CD4-positive, alpha-beta T cell treated with Interleukin-6 at 100 ng/mL for 8 hours (primary cell): Measurements from ENCODE around the gene C4orf36.
"Not testable (repeated sequence)": the region's sequence is repeated elsewhere in the genome, so short reads cannot be mapped to it uniquely, and the experiment has no call there.

Experiments
- DNase-seq: peaks from one replicate; pipeline ENCODE4 v3.0.0-alpha.2; 2020; ENCODE audit warnings: mixed read lengths, low spot score

Gene C4orf36

DNA sequence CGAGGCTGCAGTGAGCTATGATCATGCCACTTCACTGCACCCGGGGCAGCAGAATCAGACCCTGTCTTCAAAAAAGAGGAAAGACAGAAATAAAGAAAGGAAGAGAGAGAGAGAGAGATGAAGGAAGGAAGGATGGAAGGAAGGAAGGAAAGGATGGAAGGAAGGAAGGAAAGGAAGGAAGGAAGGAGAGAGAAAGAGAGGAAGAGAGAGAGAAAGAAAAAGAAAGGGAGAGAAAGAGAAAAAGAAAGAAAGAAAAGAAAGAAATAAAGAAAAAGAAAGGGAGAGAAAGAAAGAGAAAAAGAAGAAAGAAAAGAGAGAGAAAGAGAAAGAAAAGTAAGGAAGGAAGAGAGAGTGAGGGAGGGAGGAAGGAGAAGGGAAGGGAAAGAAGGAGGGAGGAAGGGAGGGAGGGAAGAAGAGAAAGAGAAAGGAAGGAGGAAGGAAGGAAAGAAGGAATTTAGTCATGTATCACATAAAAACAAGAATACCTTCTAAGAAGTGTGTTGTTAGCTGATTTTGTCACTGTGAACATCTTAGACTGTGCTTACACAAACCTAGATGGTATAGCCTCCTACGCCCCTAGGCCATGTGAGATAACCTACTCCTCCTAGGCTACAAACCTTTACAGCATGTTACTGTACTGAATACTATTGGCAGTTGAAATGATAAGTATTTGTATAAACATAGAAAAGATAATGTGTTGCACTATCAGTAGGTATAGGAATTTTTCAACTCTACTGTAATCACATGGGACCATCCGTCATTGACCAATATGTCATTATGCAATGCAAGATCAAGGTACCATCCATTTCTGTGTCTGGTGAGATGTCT is 25.2 kb upstream of the C4orf36 start:
- no peak for DNase-seq

DNA sequence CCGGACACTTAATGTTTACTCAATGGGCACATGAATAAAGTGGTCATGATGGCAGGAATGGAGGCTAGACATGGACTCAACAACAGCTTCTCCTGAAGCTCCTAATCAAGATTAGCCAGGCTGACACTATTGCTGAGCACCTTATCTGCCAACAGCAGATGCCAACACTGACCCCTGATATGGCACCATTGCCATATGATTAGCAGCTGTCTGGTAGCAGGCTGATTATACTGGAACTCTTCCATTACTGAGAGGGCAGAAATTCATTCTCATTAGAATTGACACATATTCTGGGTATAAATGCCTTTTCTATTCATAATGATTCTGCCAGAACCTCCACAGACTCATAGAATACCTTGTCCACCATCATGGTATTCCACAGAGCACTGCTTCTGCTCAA is 24.2 kb upstream of the C4orf36 start:
- DNase-seq = no peak

DNA sequence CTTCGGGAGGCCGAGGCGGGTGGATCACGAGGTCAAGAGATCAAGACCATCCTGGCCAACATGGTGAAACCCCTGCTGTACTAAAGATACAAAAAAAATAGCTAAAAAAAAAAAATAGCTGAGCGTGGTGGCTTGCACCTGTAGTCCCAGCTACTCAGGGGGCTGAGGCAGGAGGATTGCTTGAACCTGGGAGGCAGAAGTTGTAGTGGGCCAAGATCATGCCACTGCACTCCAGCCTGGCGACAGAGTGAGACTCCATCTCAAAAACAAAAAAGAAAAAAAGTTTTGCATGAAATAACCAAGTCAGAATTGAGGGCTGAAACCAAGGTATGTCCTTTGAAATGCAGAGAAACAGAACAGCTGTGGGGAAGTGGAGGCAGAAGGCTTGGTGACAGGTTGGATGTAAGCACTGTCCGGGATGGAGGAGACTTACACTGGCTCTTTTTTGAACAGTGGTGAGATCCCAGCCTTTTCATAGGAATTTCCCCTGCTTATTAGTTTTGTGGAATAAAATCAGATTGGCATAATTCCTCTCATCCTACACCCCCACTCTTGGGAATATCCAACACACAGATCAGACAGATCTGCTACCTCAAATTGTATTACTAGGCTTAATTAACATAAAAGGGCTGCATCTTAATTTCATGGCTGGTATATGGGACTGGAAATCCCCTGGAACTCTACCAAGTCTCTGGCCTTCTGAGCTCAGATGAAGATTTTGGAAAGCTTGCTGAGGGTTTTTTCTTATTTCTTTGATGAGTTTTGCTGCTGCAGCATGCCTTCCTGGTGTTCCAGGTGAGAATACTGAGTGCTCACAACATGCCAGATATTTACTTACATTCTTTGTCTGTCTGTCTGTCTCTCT is 18.8 kb upstream of the C4orf36 start:
- no peak for DNase-seq

DNA sequence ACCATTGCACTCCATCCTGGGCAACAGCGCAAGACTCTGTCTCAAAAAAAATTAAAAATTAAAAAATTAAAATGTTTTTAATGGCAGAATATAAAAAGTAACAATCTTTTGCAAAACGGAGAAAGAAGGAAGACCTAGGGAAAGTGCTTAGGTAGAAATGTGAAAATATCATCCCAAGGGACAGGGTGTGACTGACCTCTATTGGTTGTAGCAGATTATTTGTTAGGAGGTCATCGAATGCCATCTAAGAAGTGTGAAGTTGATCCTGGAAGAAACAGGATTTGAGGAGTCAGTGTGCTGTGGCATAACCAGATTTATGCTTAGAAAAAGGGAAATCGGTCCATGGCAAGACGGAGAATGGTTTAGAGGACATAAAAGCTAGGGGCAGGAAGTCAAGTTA is 18.1 kb upstream of the C4orf36 start:
- no peak for DNase-seq

DNA sequence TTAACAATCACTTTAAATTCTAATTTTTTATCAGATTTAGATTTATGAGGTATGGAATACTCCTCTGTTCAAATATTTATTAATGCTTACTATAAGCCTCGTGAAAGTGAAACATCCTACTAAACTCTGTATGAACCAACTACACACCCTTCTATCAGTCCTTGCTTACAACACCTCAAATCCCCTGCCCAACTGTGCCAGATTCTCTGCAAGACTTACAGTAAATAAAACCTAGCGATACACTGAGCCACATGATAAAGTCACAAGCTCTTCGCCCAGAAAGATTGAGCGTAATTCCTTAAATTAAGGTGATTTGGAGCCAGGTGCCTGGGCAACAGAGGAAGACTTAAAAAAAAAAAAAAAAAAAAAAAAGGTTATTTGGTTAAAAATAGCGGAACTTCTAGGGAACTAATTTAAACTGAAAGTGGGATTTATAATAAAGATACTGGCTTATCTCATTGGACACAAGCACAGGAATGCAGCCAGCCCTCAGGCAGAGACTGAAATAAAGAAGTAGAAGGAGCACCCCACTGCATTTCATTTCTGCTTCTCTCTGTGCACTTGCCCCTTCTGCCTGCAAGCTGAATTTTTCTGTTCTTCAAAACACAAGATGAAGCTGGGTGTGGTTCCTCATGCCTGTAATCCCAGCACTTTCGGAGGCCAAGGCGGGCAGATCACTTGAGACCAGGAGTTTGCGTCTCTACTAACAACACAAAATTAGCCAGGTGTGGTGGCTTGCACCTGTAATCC is 17.5 kb upstream of the C4orf36 start:
- no peak for DNase-seq

DNA sequence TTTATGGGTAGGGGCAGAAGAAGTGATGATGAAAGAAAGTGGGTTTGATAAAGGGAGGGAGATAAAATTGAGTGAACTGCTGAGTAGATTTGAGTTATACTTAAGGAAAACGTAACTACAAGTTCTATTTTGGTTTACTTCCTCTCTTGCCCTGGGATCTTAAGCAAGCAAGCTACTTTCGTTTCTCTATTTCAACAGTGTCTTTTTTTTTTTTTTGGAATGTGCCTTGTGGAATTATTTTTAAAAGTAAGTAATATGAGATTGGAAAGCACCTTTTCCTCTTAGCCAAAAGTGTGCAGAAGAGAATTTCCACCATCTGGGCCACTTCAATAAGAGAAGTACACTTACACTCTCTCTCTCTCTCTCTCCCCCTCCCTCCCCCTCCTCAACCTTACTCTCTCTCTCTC is 16.0 kb upstream of the C4orf36 start:
- no peak for DNase-seq

DNA sequence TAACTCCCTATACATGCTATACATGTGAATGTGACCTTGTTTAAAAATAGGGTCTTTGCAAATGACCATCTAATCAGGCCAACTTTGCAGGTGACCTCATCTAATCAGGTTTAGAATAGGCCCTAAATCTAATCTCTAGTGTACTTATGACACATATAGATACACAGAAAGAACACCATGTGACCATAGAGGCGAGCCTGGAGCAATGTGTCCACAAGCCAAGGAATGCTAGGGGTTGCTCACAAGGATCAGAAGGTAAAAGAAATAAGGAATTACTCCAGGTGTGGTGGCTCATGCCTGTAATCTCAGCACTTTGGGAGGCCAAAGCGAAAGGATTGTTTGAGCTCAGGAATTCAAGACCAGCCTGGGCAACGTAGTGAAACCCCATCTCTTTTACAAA is 9.6 kb upstream of the C4orf36 start:
- DNase-seq = no peak

DNA sequence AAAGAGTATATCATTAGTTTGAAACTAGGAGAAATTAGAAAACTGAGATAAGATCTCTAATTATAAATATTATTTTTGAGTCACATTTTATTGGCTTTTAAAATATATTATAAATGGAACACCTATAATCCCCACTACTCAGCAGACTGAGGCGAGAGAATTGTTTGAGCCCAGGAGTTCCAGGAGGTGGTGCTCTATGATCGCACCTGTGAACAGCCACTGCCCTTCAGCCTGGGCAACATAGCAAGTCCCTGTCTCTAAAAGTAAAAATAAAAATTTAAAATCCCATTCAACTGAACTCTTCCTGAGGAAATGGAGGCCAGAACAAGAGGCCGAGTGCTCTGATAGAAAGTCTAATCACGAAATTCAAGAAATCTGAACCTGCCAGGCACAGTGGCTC is 6.3 kb upstream of the C4orf36 start:
- DNase-seq = no peak

DNA sequence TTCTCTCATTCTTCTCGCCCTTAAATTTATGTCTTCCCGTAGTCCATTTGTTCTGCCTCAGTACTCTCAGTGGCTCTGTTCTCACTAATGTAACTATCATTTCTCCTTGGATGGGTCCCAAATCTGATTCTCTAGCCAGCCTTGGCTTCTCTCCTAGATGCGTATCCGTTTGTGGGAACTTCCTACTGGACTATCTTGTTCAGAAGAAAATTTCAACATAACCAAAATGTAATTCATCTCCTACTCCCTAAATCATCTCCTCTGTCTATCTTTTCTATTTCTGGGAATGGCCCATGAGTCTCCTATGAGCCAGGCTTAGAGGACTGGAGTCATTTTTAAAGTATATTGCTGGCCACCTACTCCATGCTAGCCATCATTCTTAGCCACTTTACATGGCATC is 4.4 kb upstream of the C4orf36 start:
- DNase-seq = no peak

DNA sequence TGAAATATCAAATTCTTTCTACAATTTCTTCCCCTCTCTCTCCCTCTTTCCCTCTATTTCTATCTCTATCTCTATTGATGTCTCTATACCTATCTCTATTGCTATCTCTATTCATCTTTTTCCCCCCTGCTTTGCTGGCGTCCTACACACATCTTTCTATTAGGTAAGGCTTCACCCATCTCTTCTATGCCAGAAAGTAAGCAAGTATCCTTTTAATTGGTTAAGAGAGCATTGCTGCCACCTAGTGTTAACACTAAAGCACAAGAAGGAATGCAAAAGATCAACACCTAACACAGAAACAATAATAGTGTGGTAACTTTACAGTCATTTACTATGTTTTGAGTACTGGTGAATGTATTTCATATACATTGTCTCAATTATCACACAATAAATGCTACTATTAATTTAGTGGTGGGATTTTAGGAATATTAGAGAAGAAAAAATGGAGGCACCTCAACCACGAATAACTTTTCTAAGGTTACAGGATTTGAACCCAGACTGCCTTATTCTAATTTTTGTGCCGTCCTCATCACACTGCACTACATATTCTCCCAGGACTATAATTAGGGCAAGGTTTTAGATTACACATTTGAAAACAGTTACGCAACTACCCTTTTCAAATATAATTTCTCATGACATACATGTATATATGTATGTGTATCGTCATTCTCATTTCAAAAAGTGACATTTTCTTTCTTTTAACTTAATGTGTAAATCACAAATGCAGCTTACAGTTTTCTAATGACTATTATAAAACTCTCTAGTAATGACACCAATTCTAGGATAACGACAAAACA is 3.7 kb upstream of the C4orf36 start:
- DNase-seq = peak; percentile 45

DNA sequence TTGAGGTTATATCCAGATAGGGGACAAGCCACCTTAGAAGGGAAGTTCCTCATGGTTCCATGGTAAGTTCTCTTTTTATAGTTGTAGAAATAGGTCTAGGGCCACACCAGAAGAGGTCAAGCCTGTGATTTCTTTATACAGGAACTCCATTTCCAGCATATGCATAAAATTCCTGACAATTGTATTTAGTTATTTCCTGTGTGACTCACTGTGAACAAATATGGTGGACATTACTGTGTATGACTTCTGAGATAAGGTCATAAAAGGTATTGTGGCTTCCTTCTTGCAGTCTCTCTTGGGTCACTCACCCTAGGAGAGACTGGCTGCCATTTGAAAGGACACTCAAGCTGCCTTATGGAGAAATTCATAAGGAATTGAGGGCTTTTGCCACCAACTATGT is 2.2 kb upstream of the C4orf36 start:
- DNase-seq = no peak

DNA sequence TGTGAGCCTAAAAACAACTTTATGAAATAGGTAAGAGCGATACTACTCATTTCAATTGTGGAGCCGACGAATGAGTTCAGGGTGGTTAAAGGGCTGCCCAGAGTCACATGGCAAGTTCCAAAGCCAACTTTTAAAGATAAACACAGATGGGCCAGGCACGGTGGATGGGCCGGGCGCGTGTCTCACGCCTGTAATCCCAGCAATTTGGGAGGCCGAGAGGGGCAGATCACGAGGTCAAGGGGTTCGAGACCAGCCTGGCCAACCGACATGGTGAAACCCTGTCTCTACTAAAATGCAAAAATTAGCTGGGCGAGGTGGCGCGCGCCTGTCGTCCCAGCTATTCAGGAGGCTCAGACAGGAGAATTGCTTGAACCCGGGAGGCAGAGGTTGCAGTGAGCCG is 914 bp upstream of the C4orf36 start:
- DNase-seq = no peak

DNA sequence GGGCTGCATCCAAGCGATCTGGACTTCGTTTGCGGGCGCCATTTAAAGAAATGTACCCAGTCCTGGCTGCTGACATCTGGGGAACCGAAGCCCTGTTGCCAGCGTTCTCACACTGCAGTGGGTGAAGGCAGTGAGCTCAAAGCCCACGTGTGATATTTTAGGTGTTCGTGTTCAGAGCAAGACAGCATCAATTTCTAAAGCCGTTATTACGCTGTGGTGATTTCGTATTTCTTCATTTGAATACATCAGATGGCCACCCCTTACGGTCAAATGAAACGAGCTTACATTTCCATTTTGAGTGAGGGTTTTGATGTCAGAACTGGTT is 376 bp upstream of the C4orf36 start:
- no peak for DNase-seq

DNA sequence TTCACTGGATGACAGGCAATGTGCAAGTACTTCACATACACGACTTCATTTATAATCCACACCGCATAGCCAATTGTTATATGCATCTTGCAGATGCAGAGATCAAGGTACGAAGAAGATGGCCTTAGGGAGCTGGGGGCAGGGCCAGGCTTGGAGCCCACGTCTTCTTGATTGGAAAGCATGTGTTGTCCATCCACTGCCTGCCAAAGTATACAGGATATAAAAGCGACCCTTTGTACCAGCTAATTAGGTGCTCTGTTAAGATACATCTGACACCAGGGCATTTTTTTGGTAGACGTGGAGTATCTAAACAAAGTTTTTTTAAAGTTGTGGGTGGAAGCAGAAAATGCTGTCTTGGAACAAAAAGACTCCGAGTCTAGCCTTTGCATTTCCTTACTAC is 1.4 kb downstream of the C4orf36 start:
- DNase-seq = no peak

DNA sequence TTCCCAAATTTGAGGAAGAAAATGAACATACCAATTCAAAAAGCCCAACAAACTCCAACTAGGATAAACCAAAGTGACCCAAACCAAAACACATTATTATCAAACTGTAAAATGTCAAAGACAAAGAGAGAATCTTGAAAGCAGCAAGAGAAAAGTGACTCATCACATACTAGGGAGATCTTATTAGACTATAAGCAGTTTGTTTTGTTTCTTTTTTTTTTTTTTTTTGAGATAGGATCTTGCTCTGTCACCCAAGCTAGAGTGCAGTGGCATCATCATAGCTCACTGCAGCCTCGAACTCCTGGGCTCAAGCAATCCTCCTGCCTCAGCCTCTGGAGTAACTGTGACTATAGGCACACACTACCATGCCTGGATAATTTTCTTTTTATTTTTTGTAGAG is 12.6 kb downstream of the C4orf36 start:
- DNase-seq = no peak

DNA sequence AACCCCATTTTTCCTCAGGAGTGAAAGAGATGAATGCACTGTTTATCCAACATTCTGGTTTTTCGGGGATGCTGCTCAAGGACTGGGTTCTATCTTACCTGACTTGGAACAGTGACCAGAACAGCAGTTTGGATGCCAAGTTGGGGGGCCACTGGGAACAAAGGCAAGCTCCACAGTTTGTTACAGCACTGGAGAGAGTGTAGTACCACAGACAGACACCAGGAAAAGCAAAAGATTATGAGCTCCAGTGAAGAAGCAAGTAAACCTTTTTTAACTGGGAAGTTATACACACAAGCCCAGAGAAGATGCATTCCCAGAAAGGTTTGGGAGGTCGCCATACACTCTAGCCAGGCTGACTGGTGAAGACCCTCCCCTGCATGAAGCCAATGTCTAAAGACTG is 13.6 kb downstream of the C4orf36 start:
- no peak for DNase-seq

DNA sequence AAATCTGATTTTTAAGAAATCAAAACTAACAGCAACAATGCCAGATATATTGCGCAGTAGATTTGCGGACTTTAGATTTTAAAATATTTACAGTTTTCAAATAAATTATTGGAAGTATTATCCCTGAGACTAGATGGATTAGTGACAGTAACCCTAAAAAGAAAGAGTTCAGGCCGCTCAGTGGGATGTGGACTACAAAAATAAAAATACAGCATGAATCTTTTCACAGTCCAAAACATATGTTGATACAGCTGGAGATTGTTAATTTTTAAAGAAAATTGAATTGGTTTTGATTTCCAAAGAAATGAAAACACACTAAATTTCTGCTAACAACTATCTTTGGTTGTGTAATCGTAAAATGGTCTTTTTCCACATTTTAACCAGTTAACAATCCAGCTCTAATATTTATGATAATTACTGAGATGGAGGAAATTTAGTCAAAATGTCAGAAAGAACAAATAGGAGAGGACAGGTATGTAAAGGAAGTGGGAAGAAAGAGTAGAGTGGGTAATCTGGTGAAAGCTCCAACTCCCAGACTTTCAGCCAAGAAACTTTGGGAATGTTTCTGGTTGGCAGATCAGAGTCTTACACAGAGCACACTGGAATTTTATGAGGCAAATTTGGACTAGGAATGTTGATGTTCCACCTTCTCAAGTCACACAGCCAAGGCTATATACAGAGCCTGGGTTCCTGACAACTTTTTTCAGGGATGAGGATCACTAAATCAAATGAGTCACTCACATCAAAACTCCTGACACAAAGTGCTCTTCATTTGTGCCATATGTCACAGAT is 15.1 kb downstream of the C4orf36 start:
- no peak for DNase-seq

DNA sequence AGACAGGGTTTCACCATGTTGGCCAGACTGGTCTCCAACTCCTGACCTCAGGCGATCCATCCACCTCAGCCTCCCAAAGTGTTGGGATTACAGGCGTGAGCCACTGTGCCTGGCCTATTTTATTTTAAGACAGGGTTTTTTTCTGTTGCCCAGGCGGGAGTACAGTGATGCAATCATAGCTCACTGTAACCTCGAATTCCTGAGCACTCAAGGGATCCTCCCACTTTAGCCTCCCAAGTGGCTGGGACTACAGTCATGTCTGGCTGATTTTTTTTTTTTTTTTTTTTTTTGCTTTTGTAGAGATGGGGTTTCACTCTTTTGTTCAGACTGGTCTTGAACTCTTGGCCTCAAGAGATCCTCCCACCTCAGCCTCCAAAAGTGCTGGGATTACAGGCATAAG is 16.8 kb downstream of the C4orf36 start:
- not testable (repeated sequence) for DNase-seq

DNA sequence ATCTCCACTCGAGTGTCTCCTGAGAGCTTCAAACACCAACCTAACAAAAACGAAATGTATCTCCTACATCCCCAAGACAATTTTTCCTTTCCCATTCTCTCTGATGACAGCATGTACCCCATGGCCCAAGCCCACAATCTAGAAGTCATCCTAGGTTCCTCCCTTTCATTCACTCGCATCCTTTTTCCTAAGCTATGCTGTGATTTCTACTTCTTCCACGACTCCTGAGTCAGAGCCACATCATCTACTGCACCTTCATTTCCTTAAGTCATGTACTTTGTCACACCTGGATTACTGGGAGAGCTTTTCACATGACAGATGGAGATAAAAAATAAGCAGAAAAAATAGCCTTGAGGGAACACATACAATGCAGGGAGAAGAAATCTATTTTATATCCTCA is 20.1 kb downstream of the C4orf36 start:
- DNase-seq = no peak

DNA sequence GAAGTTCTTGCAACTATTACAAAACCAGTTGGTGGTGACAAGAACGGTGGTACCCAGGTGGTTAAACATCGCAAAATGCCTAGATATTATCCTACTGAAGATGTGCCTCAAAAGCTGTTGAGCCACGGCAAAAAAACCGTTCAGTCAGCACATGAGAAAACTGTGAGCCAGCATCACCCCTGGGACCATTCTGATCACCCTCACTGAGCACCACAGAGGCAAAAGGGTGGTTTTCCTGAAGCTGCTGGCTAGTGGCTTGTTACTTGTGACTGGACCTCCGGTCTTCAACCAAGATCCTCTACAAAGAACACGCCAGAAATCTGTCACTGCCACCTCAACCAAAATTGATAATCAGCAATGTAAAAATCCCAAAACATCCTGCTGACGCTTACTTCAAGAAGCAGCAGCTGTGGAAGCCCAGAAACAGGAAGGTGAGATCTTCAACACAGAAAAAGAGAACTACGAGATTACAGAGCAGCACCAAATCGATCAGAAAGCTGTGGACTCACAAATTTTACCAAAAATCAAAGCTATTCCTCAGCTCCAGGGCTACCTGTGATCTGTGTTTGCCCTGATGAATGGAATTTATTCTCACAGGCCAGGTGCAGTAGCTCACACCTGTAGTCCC is 21.7 kb downstream of the C4orf36 start:
- DNase-seq = no peak
